ENCODE measurements around the gene TGFBR2. TPM values are rescaled to one million over a fixed set of nuclear protein-coding genes. Genes with fewer than 3 reads are reported as not detected.

The TGFBR2 gene
- total RNA-seq, 1 donor from 2014 or later, result 26.1 TPM

DNA sequence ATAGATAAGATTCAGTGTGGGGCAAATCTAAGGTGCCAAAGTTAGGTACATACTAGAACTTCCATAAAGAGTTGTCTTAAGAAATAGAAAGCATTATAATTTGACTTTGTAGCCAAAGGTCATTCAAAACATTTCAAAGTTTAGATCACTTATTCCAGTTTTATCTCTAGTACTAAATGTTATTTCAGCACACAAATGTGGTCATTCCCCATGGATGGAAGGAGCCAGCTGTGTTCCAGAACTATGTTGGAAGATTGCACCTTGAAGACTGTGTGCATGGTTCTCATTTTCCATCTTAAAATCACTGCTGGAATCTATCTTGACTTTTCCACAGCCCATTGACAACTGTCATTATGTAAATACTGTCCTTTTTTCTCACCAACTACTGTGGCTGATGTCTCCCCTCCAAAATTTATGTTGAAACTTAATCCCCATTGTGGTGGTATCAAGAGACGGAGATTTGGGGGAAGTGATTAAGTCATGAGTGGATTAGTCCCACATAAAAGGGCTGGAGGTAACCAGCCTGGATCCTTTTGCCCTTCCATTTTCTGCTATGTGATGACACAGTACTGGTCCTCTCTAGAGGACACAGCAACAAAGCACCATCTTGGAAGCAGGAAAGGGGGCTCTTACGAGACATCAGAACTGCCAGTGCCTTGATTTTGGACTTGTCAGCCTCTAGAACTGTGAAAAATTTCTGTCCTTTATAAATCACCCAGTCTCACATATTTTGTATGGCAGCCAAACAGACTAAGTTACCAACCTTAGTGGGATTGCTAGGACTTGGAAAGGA is 24.0 kb downstream of the TGFBR2 start:
- Mint-ChIP-seq H3K27me3 (no peaks in the 10 kb centered on the region), H3K4me3 (no peak overlapping the region), H3K36me3 (peaks cover 30% of the 10 kb centered on the region), H3K4me1 (ENCODE audit: unreplicated experiment) (peaks cover 43% of the 10 kb centered on the region), H3K9me3 (no peaks in the 10 kb centered on the region), H3K27ac (no peak overlapping the region)
- no peak for DNase-seq (ENCODE audit: extremely low spot score, unreplicated experiment)
- TF ChIP-seq CTCF (conservative IDR thresholded peaks at IDR 0.05), result no peak

DNA sequence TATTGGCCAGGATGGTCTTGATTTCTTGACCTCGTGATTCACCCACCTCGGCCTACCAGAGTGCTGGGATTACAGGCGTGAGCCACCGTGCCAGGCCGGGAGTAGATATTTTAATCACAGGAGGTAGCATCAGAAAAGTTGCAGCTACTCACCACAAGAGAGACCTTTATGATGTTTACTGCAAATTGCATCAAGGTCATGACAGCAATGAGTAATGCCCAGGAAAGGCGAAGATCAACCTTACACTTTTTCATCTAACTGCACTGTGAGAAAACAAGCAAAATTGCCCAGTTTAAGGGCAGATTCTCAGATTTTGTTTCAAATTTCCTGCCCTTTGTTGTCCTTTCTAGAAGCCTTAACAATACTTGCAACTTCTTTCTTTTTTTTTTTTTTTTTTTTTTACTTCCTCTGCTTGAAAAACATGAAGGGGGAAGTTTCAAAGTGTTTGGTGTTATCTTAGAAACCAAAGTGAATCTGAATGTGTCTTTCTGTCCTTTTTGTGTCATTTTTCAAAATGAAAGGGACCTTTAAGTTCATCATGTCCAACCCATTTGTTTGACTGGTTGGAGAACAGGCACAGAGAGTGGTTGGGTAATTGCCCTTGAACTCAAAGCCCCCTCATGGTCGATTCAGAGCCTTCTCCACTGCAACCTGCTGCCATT is 25.0 kb downstream of the TGFBR2 start:
- Mint-ChIP-seq H3K4me1 (ENCODE audit: unreplicated experiment) (peaks cover 38% of the 10 kb centered on the region), H3K9me3 (no peaks in the 10 kb centered on the region), H3K27me3 (no peaks in the 10 kb centered on the region), H3K36me3 (peaks cover 34% of the 10 kb centered on the region), H3K27ac (no peak overlapping the region), H3K4me3 (no peak overlapping the region)
- no peak for DNase-seq (ENCODE audit: extremely low spot score, unreplicated experiment)
- TF ChIP-seq CTCF (conservative IDR thresholded peaks at IDR 0.05), result no peak

DNA sequence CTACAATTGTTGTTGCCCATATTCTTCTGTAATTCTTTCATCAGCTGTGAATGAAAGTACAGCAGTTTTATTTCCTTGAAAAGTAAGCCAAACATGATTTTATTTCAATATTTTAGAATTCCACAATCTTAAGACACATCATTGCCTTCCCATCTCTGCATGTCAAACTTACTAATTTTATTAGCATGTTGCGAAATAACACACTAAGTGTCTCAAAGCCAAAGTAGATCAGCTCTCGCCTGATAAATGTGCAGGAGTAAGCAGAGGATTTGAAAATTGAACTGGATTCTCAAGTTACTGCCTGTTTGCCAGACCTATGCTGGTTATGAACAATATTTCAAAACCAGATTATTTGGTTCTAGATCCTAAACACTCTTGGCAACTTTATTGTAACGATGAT is 25.7 kb downstream of the TGFBR2 start:
- TF ChIP-seq CTCF (conservative IDR thresholded peaks at IDR 0.05), result no peak
- Mint-ChIP-seq H3K9me3 (no peaks in the 10 kb centered on the region), H3K4me1 (ENCODE audit: unreplicated experiment) (peaks cover 33% of the 10 kb centered on the region), H3K36me3 (peaks cover 34% of the 10 kb centered on the region), H3K4me3 (no peak overlapping the region), H3K27me3 (no peaks in the 10 kb centered on the region), H3K27ac (no peak overlapping the region)
- no peak for DNase-seq (ENCODE audit: extremely low spot score, unreplicated experiment)

DNA sequence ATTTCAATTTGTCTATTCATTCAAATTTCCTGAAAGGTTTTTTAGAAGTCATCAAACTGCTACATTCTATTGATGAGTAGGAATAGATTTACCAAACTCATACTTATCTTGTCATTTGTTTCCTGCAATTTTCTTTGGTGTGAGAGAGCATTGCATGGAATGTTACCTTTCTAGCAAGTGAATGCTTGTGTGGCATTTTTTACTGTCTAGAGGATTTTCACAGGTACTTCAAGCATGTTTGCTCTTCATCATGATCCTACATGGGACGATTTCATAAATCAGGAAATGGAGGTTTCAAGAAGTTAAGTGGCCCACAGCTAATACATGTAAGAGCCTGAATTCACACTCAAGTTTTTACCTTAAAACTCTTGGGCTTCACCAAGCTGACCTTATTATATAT is 26.1 kb downstream of the TGFBR2 start:
- DNase-seq (ENCODE audit: extremely low spot score, unreplicated experiment), result no peak
- Mint-ChIP-seq H3K36me3 (peaks cover 34% of the 10 kb centered on the region), H3K27ac (no peak overlapping the region), H3K27me3 (no peaks in the 10 kb centered on the region), H3K4me3 (no peak overlapping the region), H3K9me3 (no peaks in the 10 kb centered on the region), H3K4me1 (ENCODE audit: unreplicated experiment) (peaks cover 33% of the 10 kb centered on the region)
- no peak for TF ChIP-seq CTCF (conservative IDR thresholded peaks at IDR 0.05)

DNA sequence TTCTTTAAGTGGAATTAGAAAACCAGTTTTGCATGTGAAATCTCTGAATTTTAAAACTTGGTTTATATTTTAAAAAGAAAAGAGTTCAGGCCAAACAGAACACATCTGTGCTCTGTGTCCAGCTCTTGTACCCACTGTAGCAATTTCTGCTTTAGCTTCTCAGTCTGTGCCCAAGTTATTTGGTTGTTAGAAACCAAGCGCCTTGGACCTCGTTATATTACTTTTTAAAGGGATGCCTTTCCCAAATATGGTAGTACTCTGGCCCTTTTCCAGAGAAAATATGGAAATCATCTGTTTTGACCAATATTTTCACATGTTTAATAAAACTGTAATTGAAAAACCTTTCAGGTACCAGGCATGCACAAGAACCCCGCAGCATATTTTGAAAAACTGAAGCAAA is 27.3 kb downstream of the TGFBR2 start:
- TF ChIP-seq CTCF (conservative IDR thresholded peaks at IDR 0.05), result no peak
- H3K27me3 Mint-ChIP-seq, result no peaks in the 10 kb centered on the region
- H3K36me3 Mint-ChIP-seq, result peaks cover 30% of the 10 kb centered on the region
- no peaks in the 10 kb centered on the region for H3K9me3 Mint-ChIP-seq
- H3K4me1 Mint-ChIP-seq (ENCODE audit: unreplicated experiment), result peaks cover 35% of the 10 kb centered on the region
- H3K27ac Mint-ChIP-seq, result no peak overlapping the region
- H3K4me3 Mint-ChIP-seq, result no peak overlapping the region
- DNase-seq (ENCODE audit: extremely low spot score, unreplicated experiment), result no peak
